ENCODE data around the gene CYP2W1. TPM values are rescaled to one million over a fixed set of nuclear protein-coding genes. Genes with fewer than 3 reads are reported as not detected.

Gene CYP2W1
- total RNA-seq, 1 experiment from 2014 or later, result not detected

- H3K4me2 ChIP-seq (ENCODE audit: low read length), result no peak overlapping the region
- H4K20me1 ChIP-seq (ENCODE audit: low read length), result peaks cover 10% of the 10 kb centered on the region; the same call in 1 of the 2 replicates
- H3K36me3 ChIP-seq (ENCODE audit: low read depth, low read length), result no peaks in the 10 kb centered on the region
- no peaks in the 10 kb centered on the region for H3K9me3 ChIP-seq (ENCODE audit: low read length)
- H2AFZ ChIP-seq (ENCODE audit: low read length), result no peak overlapping the region
- no peak overlapping the region for H3K27ac ChIP-seq (ENCODE audit: low read length)
- intact Hi-C loops (cut with micrococcal nuclease), result no loop called here
- no peaks in the 10 kb centered on the region for H3K9me2 ChIP-seq (replicated peaks; ENCODE audit: low read length)
- no peaks in the 10 kb centered on the region for H3K27me3 ChIP-seq (ENCODE audit: low read length)
- CTCF ChIA-PET, result no interaction called here
- H3F3A ChIP-seq (ENCODE audit: low read length, unreplicated experiment), result no peaks in the 10 kb centered on the region
- BruUV-seq (replicated peaks), result no TSS peak
- H3K79me2 ChIP-seq (ENCODE audit: low read length), result peaks cover 18% of the 10 kb centered on the region
- H3K4me1 ChIP-seq (ENCODE audit: insufficient read depth, low read length), result 0 out of 2 replicates have a peak, but pooled peaks cover 4% of the 10 kb centered on the region
- no peak for ATAC-seq
- TF ChIP-seq CTCF (conservative IDR thresholded peaks at IDR 0.05; ENCODE audit: low read depth, low read length) (no peak), EZH2 (IDR thresholded peaks at IDR 0.05; ENCODE audit: low read length, unreplicated experiment) (no peak), EZH2phosphoT487 (IDR thresholded peaks at IDR 0.05; ENCODE audit: borderline replicate concordance, low read length) (no peak)
- H3K4me3 ChIP-seq (ENCODE audit: low read length), result no peak overlapping the region
- no peak overlapping the region for H3K9ac ChIP-seq (ENCODE audit: low read length)
- DNase-seq, result no peak
- POLR2A ChIA-PET (ENCODE audit: unreplicated experiment), result no interaction called here
Observed at GRCh38 chr7:978416-979091, 4.4 kb upstream of the CYP2W1 start.

- H3K36me3 ChIP-seq (ENCODE audit: low read depth, low read length), result no peaks in the 10 kb centered on the region
- H3K4me3 ChIP-seq (ENCODE audit: low read length), result no peak overlapping the region
- no peaks in the 10 kb centered on the region for H3K9me2 ChIP-seq (replicated peaks; ENCODE audit: low read length)
- H3K27ac ChIP-seq (ENCODE audit: low read length), result no peak overlapping the region
- H3K27me3 ChIP-seq (ENCODE audit: low read length), result no peaks in the 10 kb centered on the region
- H3F3A ChIP-seq (ENCODE audit: low read length, unreplicated experiment), result no peaks in the 10 kb centered on the region
- no peak for DNase-seq
- H3K4me2 ChIP-seq (ENCODE audit: low read length), result no peak overlapping the region
- ChIA-PET POLR2A (ENCODE audit: unreplicated experiment) (no interaction called here), CTCF (no interaction called here)
- no peak for ATAC-seq
- no peak for TF ChIP-seq EZH2 (IDR thresholded peaks at IDR 0.05; ENCODE audit: low read length, unreplicated experiment)
- no peak for TF ChIP-seq CTCF (conservative IDR thresholded peaks at IDR 0.05; ENCODE audit: low read depth, low read length)
- TF ChIP-seq EZH2phosphoT487 (IDR thresholded peaks at IDR 0.05; ENCODE audit: borderline replicate concordance, low read length), result no peak
- intact Hi-C loops (cut with micrococcal nuclease), result no loop called here
- 0 out of 2 replicates have a peak, but pooled peaks cover 4% of the 10 kb centered on the region for H3K4me1 ChIP-seq (ENCODE audit: insufficient read depth, low read length)
- no peaks in the 10 kb centered on the region for H3K9me3 ChIP-seq (ENCODE audit: low read length)
- H3K79me2 ChIP-seq (ENCODE audit: low read length), result peaks cover 12% of the 10 kb centered on the region
- no TSS peak for BruUV-seq (replicated peaks)
- no peak overlapping the region for H3K9ac ChIP-seq (ENCODE audit: low read length)
- no peak overlapping the region for H2AFZ ChIP-seq (ENCODE audit: low read length)
- peaks cover 7% of the 10 kb centered on the region; the same call in 1 of the 2 replicates for H4K20me1 ChIP-seq (ENCODE audit: low read length)
Observed at GRCh38 chr7:979151-979550, 3.8 kb upstream of the CYP2W1 start.

- H3K4me1 ChIP-seq (ENCODE audit: insufficient read depth, low read length), result 0 out of 2 replicates have a peak, but pooled peaks cover 4% of the 10 kb centered on the region
- TF ChIP-seq EZH2 (IDR thresholded peaks at IDR 0.05; ENCODE audit: low read length, unreplicated experiment), result no peak
- TF ChIP-seq CTCF (conservative IDR thresholded peaks at IDR 0.05; ENCODE audit: low read depth, low read length), result no peak
- no peak for TF ChIP-seq EZH2phosphoT487 (IDR thresholded peaks at IDR 0.05; ENCODE audit: borderline replicate concordance, low read length)
- no peaks in the 10 kb centered on the region for H3K36me3 ChIP-seq (ENCODE audit: low read depth, low read length)
- no TSS peak for BruUV-seq (replicated peaks)
- H3K9ac ChIP-seq (ENCODE audit: low read length), result no peak overlapping the region
- H3K9me2 ChIP-seq (replicated peaks; ENCODE audit: low read length), result no peaks in the 10 kb centered on the region
- no peak overlapping the region for H2AFZ ChIP-seq (ENCODE audit: low read length)
- POLR2A ChIA-PET (ENCODE audit: unreplicated experiment), result no interaction called here
- no peaks in the 10 kb centered on the region for H3F3A ChIP-seq (ENCODE audit: low read length, unreplicated experiment)
- H3K4me3 ChIP-seq (ENCODE audit: low read length), result no peak overlapping the region
- intact Hi-C loops (cut with micrococcal nuclease), result no loop called here
- H3K4me2 ChIP-seq (ENCODE audit: low read length), result no peak overlapping the region
- no peaks in the 10 kb centered on the region for H3K9me3 ChIP-seq (ENCODE audit: low read length)
- CTCF ChIA-PET, result no interaction called here
- DNase-seq, result no peak
- H3K79me2 ChIP-seq (ENCODE audit: low read length), result peaks cover 3% of the 10 kb centered on the region
- no peaks in the 10 kb centered on the region for H3K27me3 ChIP-seq (ENCODE audit: low read length)
- no peak for ATAC-seq
- no peaks in the 10 kb centered on the region for H4K20me1 ChIP-seq (ENCODE audit: low read length)
- no peak overlapping the region for H3K27ac ChIP-seq (ENCODE audit: low read length)
Observed at GRCh38 chr7:979886-980571, 3.0 kb upstream of the CYP2W1 start.

Data from PC-3 (cell line).